ENCODE results near the gene AP3S1.
"Not testable (repeated sequence)": the region's sequence is repeated elsewhere in the genome, so short reads cannot be mapped to it uniquely, and the experiment has no call there.

DNA sequence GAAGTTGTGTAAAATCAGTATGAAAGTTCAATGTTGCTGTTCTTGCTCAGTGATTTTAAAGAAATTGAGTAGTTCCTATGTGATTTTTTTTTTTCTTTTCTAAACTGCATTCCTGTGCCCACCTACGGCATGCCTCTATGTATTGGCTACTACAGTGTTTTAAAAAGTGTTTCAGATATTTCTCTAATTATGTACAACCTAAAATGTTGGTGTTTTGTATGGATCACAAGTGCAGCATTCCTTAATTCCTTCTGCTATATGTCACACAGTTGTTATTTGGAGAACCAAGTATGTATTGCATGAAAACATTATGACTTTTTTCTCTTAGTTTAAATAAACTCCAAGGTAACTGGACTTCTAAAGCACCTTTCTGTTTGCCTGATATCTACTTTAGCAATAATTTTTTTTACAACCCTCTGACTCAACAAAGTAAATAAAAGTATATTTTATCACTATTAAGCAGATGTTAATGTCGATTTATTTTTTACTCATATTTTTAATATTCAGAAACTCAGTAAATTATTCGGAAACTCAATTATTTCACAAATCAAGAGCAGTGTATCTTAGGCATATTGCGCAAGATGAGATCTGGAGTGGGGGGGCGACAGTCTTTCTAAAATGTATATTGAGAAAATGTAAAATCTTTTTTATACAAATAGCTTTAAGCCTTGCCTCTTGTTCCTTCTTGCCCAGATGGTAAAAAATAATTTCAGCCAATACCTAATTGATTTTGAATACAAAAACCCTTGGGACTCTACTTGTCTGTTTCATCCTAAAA, 72.1 kb downstream of the AP3S1 start:
- TF ChIP-seq POLR2A (IDR thresholded peaks at IDR 0.05; ENCODE audit: low read length); BHLHE40 (IDR thresholded peaks at IDR 0.05; ENCODE audit: low read depth, low read length); POLR2AphosphoS2 (conservative IDR thresholded peaks at IDR 0.05; ENCODE audit: low read length); MYC (IDR thresholded peaks at IDR 0.05; ENCODE audit: borderline replicate concordance, low read length); CHD2 (IDR thresholded peaks at IDR 0.05; ENCODE audit: low read length, partially characterized antibody); NR3C1 (IDR thresholded peaks at IDR 0.05); TFCP2L1 (CRISPR knock-in tag; IDR thresholded peaks at IDR 0.05); HOXA7 (CRISPR knock-in tag; IDR thresholded peaks at IDR 0.05); RAD21 (conservative IDR thresholded peaks at IDR 0.05 in 1 of 2, IDR thresholded peaks at IDR 0.05 in 1 of 2): not testable (repeated sequence)
- TF ChIP-seq, protein P1, sequence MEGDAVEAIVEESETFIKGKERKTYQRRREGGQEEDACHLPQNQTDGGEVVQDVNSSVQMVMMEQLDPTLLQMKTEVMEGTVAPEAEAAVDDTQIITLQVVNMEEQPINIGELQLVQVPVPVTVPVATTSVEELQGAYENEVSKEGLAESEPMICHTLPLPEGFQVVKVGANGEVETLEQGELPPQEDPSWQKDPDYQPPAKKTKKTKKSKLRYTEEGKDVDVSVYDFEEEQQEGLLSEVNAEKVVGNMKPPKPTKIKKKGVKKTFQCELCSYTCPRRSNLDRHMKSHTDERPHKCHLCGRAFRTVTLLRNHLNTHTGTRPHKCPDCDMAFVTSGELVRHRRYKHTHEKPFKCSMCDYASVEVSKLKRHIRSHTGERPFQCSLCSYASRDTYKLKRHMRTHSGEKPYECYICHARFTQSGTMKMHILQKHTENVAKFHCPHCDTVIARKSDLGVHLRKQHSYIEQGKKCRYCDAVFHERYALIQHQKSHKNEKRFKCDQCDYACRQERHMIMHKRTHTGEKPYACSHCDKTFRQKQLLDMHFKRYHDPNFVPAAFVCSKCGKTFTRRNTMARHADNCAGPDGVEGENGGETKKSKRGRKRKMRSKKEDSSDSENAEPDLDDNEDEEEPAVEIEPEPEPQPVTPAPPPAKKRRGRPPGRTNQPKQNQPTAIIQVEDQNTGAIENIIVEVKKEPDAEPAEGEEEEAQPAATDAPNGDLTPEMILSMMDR (IDR thresholded peaks at IDR 0.05), result not testable (repeated sequence)
- TF ChIP-seq, protein P2, sequence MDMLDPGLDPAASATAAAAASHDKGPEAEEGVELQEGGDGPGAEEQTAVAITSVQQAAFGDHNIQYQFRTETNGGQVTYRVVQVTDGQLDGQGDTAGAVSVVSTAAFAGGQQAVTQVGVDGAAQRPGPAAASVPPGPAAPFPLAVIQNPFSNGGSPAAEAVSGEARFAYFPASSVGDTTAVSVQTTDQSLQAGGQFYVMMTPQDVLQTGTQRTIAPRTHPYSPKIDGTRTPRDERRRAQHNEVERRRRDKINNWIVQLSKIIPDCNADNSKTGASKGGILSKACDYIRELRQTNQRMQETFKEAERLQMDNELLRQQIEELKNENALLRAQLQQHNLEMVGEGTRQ (IDR thresholded peaks at IDR 0.05), result not testable (repeated sequence)

Data from A549 (cell line).